Ureter (tissue), 1 donor: ENCODE measurements around the gene HLTF. TPM values are rescaled to one million over a fixed set of nuclear protein-coding genes. Genes with fewer than 3 reads are reported as not detected.

Source experiments
- DNase-seq: peaks from one replicate; pipeline ENCODE4 v3.0.0-alpha.2; 2020; ENCODE audit warnings: low spot score
- total RNA-seq: library from RNA; stranded (reverse); gene quantifications from one replicate; pipeline ENCODE4 v1.2.4, GENCODE V29; 2023
- donor health status: DM: yes; HTN: yes; CAD: no.

HLTF gene
- total RNA-seq, 1 donor from 2014 or later: 36.8 TPM

DNA sequence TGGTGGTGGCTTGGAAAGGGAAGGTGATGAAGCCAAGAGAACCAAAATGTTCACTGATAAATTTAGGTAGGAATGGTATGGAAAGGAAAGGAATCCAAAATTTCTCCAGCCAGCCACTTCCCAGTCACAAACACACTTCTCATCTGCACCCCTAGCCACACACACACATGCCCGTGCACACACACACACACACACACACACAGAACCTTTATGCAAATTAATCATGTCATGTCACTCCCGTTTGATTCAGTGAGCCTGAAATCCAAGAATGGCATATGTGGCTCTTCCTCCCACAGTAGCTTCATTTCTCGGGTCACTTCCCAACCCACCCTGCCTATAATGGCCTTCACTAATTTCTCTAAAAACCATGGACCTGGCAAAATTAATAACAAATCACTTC is 3.1 kb upstream of the HLTF start:
- DNase-seq: no peak

- no peak for DNase-seq
Observed at GRCh38 chr3:149087208-149087607, 875 bp upstream of the HLTF start.

- no peak for DNase-seq
Observed at GRCh38 chr3:149085828-149086231, 503 bp downstream of the HLTF start.

DNA sequence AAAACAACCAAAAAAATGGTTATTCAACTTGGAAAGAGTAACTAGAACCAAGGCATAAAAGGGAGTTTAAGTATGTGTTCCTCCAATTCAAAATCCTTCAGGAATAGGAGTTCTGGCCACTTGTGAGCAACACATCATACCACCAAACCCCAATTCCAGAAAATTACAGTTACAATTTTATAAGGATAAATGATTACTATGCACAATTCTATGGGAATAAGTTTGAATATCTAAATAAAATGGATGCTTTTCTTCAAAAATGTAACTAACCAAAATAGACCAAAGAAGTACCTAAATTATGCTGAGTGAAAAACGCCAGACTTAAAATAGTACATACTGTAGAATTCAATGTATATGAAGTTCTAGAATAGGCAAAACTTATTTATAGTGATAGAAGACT is 4.6 kb downstream of the HLTF start:
- no peak for DNase-seq

DNA sequence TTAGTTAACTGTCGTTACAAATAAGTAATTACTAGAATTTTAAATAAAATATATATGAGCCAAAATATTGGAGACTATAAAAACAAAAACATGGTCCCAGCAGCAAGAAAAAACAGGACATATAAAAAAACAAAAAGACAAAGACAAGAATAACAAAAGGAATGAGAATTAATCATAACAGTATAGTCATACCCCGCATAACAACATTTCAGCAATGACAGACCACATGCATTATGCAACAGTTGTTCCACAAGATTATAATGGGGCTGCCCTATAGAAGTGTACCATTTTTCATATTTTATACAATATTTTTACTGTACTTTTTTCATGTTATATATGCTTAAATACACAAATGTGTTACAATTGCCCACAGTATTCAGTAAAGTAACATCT is 5.6 kb downstream of the HLTF start:
- DNase-seq: no peak

DNA sequence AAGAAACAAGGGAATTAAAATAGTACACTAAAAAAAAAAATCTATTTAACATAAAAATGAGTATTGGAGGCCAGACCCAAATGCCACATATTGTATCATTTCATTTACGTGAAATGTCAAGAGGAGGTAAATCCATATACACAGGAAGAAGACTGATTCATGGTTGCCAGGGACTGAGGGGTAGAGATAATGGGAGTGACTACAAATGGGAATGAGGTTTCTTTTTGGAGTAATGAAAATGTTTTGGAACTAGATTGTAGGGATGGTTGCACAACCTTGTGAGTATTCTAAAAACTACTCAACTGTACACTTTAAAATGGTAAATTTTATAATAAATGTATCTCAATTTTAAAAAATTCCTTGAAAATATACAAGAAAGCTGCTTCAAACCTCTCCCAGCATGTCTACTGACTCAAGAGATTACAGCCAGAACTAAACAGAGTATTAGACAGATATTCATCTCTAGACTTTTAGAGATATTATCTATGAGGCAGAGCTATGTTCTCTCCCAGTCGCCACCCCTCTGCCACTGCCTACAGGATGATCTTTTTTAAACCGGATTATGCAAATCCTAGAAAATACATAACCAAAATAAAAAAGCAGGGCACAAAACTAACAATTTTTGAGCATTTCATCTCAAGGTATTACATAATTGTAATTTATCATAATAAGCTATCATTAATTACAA is 6.2 kb downstream of the HLTF start:
- no peak for DNase-seq

DNA sequence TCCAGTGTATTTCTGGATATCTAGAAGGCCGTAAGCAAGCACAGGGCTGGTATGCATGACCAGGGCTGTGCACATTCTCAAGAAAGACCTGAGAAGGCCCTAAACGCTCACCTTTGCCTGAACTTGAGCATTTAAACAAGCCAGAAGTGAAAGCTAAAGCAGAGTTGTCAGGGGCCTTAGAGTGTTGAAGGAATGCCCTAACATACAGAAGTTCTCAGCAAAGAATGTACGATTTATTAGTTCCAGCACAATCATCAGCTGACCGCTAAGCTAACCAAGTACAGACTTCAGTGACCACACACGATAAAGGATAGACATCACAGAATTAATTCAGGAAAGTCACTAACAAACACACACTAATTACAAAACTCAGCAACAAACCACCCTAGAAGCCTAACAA is 8.7 kb downstream of the HLTF start:
- no peak for DNase-seq

DNA sequence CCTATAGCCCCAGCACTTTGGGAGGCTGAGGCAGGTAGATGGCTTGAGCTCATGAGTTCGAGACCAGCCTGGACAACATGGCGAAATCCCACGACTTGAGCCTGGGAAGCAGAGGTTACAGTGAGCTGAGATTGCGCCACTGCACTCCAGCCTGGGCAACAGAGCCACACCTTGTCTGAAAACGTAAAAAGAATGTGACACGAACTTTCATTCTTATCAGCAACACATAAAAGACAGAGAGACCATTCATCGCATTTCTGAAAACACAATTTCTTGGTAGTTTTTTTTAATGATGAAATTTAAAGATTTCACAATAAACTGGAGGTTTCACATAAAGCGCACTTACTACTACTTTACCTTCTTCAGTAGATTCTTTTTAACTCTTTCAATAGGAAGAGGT is 18.4 kb downstream of the HLTF start:
- DNase-seq: no peak

GRCh38 chr3:149061776-149062175 is 24.6 kb downstream of the HLTF start:
- DNase-seq: no peak

GRCh38 chr3:149058602-149059001 is 27.7 kb downstream of the HLTF start:
- DNase-seq: no peak

- no peak for DNase-seq
Observed at GRCh38 chr3:149058198-149058597, 28.1 kb downstream of the HLTF start.

GRCh38 chr3:149055575-149055974 is 30.8 kb downstream of the HLTF start:
- no peak for DNase-seq

DNA sequence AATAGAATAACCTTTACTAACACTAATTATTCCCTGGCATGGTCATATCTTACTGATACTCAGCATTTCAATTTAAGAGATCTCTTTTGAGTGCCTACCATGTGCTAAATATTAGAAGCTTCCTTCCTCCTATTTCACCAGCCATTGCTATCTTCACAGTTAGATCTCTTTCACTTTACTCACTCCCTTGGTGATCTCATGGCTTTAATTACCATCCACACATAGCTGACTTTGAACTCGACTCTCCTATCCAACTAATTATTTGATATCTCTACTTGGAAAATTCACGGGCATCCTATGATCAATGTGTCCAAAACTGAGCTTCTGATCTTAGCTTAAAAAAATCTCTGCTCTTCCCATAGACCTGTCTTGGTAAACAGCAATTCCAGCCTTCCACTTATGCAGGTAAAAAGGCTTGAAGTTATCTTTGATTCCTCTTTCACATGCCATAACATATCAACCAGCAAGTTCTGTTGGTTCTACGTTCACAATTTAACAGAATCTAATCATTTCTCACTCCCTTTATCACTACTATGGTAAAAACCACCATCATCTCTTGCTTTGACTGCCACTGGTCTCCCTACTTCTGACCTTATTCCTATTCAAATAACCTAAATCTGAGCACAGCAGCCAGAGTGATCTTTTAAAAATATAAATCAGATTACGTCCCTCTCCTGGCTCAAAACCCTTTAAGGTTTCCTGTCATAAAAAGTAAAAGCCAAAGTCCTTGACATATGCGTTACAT is 41.8 kb downstream of the HLTF start:
- no peak for DNase-seq

DNA sequence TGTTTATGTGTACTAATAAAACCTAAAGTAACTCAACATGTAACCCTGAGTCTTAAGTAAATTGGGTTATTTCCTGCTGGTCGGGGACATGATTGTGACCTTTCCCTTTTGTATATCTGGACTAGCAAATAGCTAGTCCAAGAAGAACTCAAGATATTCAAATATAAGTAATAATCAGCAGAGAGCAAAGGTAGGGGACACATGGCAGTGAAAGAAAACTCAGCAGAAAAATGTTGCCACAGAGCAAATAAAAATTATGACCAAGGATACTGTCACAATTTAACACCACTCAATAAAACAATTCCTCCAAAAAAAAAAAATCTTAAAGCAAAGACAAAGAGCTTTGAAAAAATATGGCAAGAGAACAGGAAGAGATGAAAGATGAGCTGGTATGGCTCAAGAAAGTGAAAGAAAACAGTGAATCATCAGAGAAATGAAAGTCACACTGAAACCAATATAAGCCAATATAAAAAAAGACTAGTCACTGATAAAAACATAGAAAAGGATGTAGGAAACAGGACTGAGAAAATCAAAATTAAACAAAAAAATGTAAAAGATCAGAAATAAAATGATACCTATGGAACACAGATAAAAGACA is 43.4 kb downstream of the HLTF start:
- DNase-seq: no peak

- no peak for DNase-seq
Observed at GRCh38 chr3:149038322-149038721, 48.0 kb downstream of the HLTF start.

DNA sequence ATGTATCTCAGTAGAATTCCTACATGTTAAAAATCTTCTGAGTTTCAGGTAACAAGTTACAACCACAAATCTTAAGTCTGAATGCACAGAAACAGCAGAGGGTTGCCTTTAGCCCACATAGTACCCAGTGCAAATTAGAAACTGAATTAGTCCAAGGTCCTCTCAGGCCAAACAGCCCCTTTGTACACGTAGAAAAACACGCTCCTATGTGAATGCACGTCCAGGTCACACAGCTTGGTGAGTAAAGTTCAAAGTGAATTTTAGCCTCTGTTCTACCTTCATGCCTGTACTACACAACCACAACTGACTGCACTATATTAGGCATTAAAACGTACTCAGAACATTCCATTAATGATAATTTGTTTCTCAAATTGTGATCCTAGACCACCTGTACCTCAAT is 48.6 kb downstream of the HLTF start:
- DNase-seq: no peak

GRCh38 chr3:149031096-149031495 is 55.2 kb downstream of the HLTF start:
- DNase-seq: no peak

DNA sequence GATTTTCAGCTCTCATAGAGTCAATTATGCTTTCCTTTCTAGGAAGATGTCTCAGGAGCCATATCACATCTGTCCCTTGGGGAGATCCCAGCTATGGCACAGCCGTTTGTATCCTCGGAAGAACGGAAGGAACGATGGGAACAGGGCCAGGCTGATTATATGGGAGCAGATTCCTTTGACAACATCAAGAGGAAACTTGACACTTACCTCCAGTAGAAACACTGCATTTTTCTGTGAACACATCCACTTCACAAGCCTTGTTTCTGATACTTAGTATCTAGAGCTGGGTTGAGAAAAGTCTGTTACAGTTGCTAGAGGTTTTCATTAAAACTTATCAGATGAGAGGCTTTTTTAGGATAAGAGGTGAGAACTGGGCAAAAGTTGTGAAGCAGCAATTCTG is 59.6 kb downstream of the HLTF start:
- no peak for DNase-seq

DNA sequence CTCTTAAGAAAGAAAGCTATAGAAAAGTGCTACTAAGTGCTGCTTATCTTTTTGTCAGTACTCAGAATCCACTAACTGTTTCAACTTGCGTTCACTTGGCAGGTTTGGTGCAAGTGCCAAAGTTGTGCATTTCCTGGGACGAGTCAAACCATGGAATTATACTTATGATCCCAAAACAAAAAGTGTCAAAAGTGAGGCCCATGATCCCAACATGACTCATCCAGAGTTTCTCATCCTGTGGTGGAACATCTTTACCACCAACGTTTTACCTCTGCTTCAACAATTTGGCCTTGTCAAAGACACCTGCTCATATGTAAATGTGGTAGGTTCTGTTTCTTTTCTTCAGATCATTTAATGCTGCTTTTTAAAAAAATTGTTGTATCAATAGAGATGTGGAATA is 62.4 kb downstream of the HLTF start:
- DNase-seq: no peak

GRCh38 chr3:149021830-149022229 is 64.5 kb downstream of the HLTF start:
- no peak for DNase-seq

GRCh38 chr3:149020839-149021252 is 65.5 kb downstream of the HLTF start:
- DNase-seq: no peak

DNA sequence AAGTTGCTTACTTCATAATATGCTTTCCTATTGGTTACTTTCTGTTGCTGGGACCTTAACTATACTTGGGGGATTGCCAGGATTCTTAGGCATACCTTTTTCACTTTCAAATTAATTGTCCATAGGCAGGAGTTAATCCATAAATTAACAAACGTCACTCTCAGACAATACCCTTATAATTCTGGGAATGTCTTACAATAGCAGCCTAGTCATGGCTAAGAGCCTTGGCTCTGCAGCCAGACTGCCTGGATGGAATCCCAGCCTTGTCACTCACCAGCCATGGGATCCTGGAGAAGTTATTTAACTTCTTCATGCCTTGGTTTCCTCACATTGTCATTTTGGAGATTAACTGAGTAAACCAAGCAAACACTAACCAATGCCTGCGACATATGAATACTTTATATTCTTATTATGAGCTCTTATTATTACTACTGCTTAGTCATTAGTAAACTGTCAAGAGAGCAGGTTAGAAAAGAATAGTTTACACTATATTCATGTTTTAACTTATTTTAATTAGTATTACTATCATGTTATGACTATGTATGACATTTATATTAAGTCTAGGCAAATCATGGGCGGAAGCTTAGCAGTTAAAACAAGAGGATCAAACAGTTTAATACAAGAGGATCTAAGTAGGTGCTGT is 66.0 kb downstream of the HLTF start:
- no peak for DNase-seq

- no peak for DNase-seq
Observed at GRCh38 chr3:149019580-149019979, 66.8 kb downstream of the HLTF start.
